Loucy (cell line): ENCODE measurements around the gene OPRL1.

Experiments used
- CTCF ChIP-seq: fragments of 200-600 bp; sonication (generic); conservative IDR thresholded peaks from 2 replicates; pipeline ENCODE4 v1.5.1; 2014; ENCODE audit warnings: mild to moderate bottlenecking, antibody characterized with exemption, low read length
- EZH2phosphoT487 ChIP-seq: fragments of 200-600 bp; IDR thresholded peaks from 2 replicates; pipeline ENCODE4 v1.6.1; 2018; ENCODE audit warnings: antibody characterized with exemption, mild to moderate bottlenecking, moderate library complexity, borderline replicate concordance

- TF ChIP-seq CTCF (no peak), EZH2phosphoT487 (no peak)
These were observed 34.4 kb upstream of the OPRL1 start for GRCh38 chr20:64045346-64046011.
